Skin of body (tissue), 2 donors: Measurements from ENCODE around the gene FLAD1. TPM values are rescaled to one million over a fixed set of nuclear protein-coding genes. Genes with fewer than 3 reads are reported as not detected.
A peak's percentile ranks its signal among the peaks of the same experiment; 100 is the strongest.

Experiments used
- DNase-seq: peaks from one replicate; lab custom pipeline; 2025; lab: John Stamatoyannopoulos, UW
- total RNA-seq: library from RNA; depleted of rRNA; stranded (reverse); fragments of >200 nt; gene quantifications from one replicate; pipeline ENCODE4 v1.2.3, GENCODE V29; 2014

The FLAD1 gene
- total RNA-seq, 1 donor from 2014 or later, result 13.2 TPM

DNA sequence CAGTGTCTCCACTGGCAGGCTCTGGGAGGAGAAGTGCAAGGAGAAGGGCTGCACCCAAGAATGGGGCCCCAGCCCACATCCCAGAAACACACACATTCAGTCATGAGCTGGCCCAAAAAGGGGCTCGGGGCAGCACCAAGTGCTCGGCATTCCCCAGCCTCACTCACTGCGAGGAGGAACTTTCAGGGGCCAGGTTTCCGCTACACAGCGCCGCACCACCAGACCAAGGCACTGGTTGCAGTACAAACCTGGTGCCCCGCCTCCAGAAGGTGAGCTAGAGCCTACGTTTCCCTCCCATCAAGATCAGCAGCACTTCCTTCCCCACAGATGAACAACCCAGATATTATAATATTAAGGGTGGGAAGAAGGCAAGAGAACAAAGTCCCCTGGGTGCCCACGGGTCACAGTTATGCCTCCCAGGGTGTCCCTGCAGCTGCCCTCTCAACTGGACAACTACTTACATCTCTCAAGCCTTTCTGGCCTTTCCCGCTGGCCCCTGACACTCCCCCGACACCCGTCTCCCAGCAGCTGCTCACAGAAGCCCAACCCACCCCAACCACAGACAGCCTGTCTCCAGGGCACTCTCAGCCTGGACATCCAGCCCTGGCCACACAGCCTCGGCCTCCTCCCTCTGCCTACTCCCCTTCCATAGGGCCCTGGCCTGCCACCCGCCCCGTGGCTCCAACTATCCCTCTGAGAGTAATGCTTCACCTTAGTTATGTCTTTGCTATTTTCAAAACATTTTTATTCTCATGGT is 31.1 kb upstream of the FLAD1 start:
- DNase-seq, result no peak

GRCh38 chr1:154952664-154953063 is 30.5 kb upstream of the FLAD1 start:
- DNase-seq, result no peak

DNA sequence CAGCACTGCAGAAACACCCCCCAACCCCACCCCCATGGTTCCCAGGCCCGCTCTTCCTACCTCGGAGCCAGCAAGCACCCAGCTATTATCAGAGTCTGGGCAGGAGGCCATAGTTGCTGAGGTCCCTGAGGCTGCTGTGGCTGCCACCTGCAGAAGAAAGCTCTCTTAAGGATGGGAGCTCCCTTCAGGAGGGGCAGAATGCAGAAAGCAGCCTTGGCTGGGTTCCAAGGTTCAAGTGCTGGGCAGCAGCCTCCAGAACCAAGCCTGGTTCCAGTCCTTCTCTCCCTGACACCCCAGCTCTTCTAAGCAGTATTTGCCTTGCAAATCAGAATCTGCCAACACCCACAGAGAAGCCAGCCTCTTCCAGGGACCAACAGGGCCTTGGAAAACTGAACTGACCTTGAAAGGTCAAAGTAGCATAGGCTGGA is 29.5 kb upstream of the FLAD1 start:
- DNase-seq, result no peak

- no peak for DNase-seq
Measured at GRCh38 chr1:154954541-154954940, 28.6 kb upstream of the FLAD1 start.

GRCh38 chr1:154955039-154955717 is 28.0 kb upstream of the FLAD1 start:
- no peak for DNase-seq

DNA sequence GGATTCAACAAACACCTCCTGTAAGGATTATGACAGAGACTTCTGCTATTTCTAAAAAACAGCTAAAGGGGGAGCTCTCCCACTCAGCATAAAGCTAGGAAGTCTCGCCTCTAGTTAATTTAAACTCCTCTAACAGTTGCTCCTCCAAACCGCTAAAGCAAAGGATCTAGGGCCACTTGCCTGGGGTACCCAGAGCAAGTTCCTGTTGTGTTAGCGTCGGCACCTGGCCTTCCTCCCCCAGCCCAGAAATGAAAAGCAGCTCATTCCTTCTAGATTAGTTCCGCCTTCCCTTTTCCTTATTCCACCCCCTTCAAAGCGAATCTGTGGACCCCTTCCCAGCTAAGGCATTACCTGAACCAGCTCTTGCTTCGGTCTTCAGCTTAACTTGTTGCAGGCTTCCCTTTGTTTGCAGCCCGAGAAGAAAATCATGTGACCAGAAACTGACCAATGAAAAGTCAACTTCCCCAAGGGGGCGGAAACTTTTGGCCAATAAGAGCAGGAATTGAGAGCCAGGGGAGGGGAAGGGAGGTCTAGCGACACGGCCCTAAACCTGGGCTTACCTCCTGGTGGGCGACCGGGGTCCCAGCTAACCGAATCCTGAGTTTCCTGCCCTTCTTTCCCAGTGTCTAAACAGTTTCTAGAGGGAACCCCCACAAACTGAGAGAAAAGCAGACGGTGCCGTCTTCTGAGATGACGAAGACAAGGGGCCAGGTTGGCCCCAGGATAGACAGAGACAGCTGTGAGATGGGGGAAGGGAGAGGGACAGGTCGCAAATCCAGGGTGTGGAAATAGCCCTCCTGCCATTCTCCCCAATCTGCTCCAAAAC is 27.2 kb upstream of the FLAD1 start, which contains the start of gene PBXIP1:
Gene PBXIP1 (minus strand): TSS at position 382 of the 826 bp plus-strand sequence. CDS start 2,378 bp downstream, outside the sequence.
- peak; percentile 95 for DNase-seq

DNA sequence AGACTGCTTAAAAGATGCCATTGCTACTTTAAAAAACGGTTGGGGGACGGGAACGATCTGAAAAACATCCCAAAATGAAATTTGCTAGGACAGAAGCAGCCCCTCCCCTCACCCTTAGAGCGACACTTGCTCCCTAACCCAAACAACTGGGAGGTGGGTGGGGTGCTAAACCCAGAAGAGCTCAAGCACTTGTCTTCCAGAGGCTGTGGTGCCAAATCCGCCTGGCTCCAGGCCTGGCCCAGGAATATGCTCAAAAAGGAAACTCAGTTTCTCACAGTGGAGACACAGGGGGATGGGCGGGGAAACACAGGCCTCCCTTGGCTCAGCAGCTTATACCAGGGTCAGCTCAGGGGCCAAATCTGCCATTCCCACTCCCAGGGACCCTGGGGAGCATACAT is 26.6 kb upstream of the FLAD1 start:
- no peak for DNase-seq

DNA sequence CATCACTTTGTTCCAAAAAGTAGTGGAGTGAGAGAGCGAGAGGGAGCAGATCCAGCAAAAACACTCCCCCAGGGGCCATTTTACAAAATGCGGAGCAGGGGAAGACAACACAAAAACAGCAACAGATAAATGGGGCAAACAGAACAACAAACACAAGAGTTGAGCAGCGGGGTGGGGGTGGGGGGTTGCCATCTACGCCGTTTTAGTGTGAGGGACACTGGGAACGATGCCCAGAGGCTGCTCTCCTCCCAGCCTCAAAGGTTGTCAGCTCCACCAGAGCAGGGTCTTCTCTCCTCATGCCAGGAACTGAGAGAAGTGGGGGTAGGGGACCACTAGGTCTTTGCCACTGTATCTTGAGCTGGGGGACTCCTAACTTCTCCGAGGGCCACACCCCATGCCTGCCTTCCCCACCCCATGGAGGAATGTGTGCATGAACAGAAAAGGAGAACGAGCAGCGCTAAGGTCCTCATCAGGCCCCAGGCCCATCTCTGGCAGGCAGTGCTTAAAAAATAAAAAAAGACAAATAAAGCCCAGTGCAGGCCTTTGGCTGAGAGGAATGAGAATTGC is 26.0 kb upstream of the FLAD1 start:
- DNase-seq, result no peak

DNA sequence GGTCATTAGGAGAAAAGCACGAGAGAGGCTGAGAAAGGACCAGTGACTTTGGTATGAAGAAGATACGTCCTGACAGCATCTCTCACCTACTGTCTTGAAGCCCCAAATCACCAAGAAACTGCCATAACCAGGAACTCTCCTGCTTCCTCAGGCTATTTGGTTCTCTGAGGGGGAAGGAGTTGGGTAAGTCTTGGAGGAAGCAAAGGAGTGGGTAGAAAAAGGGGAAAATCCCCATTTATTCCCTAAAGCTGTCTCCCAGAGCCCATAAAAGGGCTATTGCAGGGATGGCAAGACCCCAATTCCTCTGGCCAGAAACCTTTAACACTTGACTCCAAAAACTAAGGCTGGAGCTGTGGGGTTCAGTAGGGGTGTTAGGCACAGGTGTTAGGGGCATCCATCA is 25.1 kb upstream of the FLAD1 start:
- no peak for DNase-seq

- DNase-seq, result no peak
Measured at GRCh38 chr1:154958681-154959425, 24.3 kb upstream of the FLAD1 start.

DNA sequence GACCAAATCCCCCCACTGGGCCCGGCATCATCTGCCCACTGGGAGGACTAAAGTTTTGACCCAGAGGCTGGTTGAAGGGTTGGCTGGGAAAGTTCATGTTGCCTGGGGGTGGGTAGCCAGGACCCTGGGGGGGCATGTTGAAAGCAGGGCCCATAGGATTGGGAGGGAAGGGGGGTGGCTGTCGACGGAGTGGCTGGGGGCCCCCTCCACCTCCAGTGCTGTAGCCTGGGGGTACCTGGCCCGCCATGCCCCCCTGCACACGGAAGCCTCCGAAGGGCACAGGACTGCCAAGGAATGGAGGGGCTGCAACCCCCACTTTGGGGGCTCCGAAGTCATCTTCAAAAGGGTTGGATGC is 23.7 kb upstream of the FLAD1 start:
- DNase-seq, result no peak

GRCh38 chr1:154960446-154961136 is 22.6 kb upstream of the FLAD1 start:
- no peak for DNase-seq

DNA sequence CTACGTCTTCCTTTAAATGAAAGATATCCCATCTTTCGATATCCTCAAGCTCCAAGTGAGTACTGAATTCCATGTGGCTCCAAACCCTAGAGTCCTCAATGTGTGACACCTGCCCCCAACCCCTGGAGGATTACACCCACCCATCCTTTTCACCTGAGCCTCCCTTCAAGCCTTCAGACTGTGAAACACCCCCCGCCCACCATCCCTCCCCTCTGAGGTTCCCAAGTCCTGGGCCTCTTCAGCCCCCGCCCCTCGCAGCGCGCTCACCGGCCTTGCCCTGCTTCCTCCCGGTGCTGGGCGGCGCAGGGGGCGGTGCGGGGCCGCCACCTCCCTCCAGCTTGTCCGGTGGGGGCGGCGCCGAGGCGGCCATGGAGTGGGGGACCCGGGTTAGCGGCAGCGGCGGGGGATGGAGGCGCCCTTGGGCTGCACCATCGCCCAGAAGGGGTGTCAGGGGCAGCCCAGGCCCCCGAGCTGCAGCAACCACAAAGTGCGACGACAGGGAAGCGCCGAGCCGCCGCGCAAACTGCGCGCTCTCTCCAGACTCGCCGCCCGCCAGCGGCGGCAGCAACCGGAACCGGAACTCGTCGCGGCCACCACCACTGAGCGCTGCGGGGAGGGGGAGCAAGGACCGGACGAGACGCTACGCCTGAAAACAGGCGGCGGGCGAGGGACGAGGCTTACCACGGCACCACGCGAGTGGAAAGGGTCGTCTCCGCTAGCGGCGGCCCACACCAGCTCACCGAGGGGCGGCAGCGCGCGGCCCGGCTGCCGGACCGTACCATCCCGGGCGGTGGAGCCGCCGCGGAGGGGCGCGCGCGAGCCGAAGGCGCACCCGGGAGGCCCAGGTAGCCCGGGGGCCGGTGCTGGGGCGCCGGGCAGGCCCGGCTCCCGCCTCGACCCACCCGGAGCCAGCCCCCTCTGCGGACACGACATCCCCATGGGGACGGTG is 21.7 kb upstream of the FLAD1 start, which contains the start of gene PYGO2:
Gene PYGO2 (minus strand): TSS at position 576 of the 949 bp plus-strand sequence. CDS start 206 bp downstream, at position 370.
- DNase-seq, result peak; percentile 66

GRCh38 chr1:154962156-154962749 is 20.9 kb upstream of the FLAD1 start:
- no peak for DNase-seq

DNA sequence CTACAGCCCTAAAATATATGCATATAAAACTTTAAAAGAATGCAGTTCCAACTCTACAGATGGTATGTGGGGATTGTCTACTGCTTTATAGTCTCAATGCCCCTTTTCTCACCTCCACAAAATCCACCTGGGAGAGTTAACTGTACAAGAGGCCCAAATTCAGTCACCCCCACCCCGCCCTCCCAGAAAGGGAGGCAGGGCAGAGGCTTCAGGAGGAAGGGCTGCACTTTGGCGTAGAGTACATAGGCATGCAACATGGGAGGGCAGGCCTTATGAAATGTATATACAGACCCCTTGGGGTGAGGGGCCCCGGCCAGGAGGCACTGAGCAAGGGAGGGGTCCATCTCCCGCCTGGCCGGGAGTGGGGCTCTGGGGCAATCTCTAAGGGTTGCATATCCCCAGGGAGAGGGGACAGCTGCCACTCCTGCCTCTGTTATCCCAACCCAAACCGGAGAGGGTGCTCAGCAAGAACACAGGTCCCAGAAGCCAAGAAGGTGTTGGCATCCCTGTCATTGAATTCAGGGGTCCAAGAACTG is 20.3 kb upstream of the FLAD1 start:
- no peak for DNase-seq

DNA sequence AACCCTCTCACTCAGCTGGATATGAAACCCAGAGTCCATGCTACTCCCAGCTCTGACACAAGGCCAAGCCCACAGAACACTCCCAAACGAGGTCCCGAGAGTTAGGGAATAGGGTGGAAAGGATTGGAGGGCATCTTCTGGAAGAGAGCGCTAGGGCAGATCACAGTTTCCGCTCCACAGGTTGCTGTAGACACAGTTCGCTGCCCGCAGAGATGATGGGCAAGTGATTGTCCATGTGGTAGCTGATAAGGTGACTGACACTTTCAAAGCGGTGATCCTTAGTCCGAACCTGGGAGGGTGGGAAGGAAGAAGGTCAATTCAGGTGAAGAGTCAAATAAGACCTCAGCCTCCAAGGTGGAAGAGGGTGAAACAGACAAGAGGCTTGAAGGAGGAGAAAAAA is 19.5 kb upstream of the FLAD1 start:
- no peak for DNase-seq

DNA sequence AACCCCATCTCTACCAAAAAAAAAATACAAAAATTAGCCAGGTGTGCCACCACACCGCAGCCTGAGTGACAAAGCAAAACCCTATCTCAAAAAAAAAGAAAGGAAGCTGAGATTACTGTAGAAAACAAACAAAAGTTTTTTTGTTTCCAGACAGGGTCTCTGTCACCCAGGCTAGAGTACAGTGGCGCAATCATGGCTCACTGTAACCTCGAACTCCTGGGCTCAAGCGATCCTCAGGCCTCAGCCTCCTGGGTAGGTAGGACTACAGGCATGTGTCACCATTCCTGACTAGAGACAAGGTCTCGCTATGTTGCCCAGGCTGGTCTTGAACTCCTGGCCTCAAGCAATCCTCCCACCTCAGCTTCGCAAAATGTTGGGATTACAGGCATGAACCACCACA is 18.8 kb upstream of the FLAD1 start:
- no peak for DNase-seq

GRCh38 chr1:154966111-154966510 is 17.0 kb upstream of the FLAD1 start:
- no peak for DNase-seq
